Immature natural killer cell (primary cell): Measurements from ENCODE around the gene PLA2G4B. TPM values are rescaled to one million over a fixed set of nuclear protein-coding genes. Genes with fewer than 3 reads are reported as not detected.

Source experiments
- DNase-seq, 3 donors: peaks; one replicate each; pipeline ENCODE4 v3.0.0; 2022; ENCODE audit warnings: mixed read lengths in 1 of 3
- H3K27ac Mint-ChIP-seq, 6 donors: one replicate each; pipeline ENCODE4 v1.8.0; 2020; ENCODE audit warnings: mixed read lengths in 6 of 6, mild to moderate bottlenecking in 5 of 6, inconsistent platforms in 4 of 6, moderate library complexity in 3 of 6
- H3K27me3 Mint-ChIP-seq, 3 donors: one replicate each; pipeline ENCODE4 v1.8.0; 2020 to 2021; ENCODE audit warnings: low read depth in 3 of 3, mild to moderate bottlenecking in 3 of 3, mixed read lengths in 3 of 3, moderate library complexity in 3 of 3, inconsistent platforms in 1 of 3
- H3K36me3 Mint-ChIP-seq, 3 donors: one replicate each; pipeline ENCODE4 v1.8.0; 2020; ENCODE audit warnings: mixed read lengths in 3 of 3, inconsistent platforms in 2 of 3, mild to moderate bottlenecking in 2 of 3
- H3K4me1 Mint-ChIP-seq, 2 donors: one replicate each; pipeline ENCODE4 v1.8.0; 2020; ENCODE audit warnings: inconsistent platforms in 2 of 2, mild to moderate bottlenecking in 2 of 2, mixed read lengths in 2 of 2, moderate library complexity in 1 of 2
- H3K4me3 Mint-ChIP-seq, 5 donors: one replicate each; pipeline ENCODE4 v1.8.0; 2020; ENCODE audit warnings: mild to moderate bottlenecking in 5 of 5, mixed read lengths in 5 of 5, inconsistent platforms in 3 of 5, moderate library complexity in 3 of 5
- H3K9me3 Mint-ChIP-seq, 6 donors: one replicate each; pipeline ENCODE4 v1.8.0; 2020; ENCODE audit warnings: mild to moderate bottlenecking in 6 of 6, mixed read lengths in 6 of 6, inconsistent platforms in 4 of 6, moderate library complexity in 3 of 6
- polyA plus RNA-seq, 3 donors: library from polyadenylated mRNA; unstranded; fragments of 300-500 nt; fragmentation: Illumina TruSeq; gene quantifications; one replicate each; pipeline ENCODE4 v1.2.3, GENCODE V29; 2021

Gene PLA2G4B
- polyA plus RNA-seq, 3 donors from 2014 or later, result 1.1 to 2.7 TPM; not detected in 1

GRCh38 chr15:41801185-41801584 lies 37.5 kb upstream of the PLA2G4B start:
- DNase-seq, result no peak
- Mint-ChIP-seq H3K27me3 (peaks cover 0 to 3% (median 0%) of the 10 kb centered on the region in 3 donors), H3K4me1 (peaks cover 7 to 17% of the 10 kb centered on the region in 2 donors), H3K27ac (no peak overlapping the region), H3K36me3 (peaks cover 0 to 13% (median 11%) of the 10 kb centered on the region in 3 donors), H3K4me3 (no peak overlapping the region), H3K9me3 (no peaks in the 10 kb centered on the region)

DNA sequence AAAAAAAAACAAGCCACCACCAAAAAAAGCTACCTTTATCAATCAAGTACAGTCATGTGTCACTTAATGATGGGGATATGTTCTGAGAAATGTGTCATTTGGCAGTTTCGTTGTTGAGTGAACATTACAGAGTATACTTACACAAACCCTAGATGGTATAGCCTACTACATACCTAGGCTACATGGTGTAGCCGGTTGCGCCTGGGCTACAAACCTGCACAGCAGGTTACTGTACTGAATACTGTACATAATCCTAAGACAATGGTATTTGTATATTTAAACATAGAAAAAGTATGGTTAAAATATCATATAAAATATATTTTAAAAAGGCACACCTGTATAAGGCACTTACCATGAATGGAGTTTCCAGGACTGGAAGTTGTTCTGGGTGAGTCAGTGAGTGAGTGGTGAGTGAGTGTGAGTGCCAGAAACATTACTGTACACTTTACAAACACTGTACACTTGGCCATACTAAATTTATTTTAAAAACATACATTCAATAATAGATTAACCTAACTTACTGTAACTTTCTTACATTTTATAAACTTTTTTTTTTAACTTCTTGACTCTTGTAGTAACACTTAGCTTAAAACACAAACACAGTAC lies 36.7 kb upstream of the PLA2G4B start:
- no peak overlapping the region for H3K4me3 Mint-ChIP-seq

GRCh38 chr15:41804361-41804760 lies 34.3 kb upstream of the PLA2G4B start:
- no peak overlapping the region for H3K27ac Mint-ChIP-seq
- H3K9me3 Mint-ChIP-seq, result no peaks in the 10 kb centered on the region
- H3K4me3 Mint-ChIP-seq, result no peak overlapping the region
- H3K27me3 Mint-ChIP-seq, result peaks cover 0 to 6% (median 0%) of the 10 kb centered on the region in 3 donors
- peaks cover 0 to 13% (median 11%) of the 10 kb centered on the region in 3 donors for H3K36me3 Mint-ChIP-seq
- no peak for DNase-seq
- peaks cover 5 to 8% of the 10 kb centered on the region in 2 donors for H3K4me1 Mint-ChIP-seq

More for the DNA sequence above, 36.7 kb upstream of the PLA2G4B start:
- peaks cover 0 to 3% (median 0%) of the 10 kb centered on the region in 3 donors for H3K27me3 Mint-ChIP-seq
- H3K4me1 Mint-ChIP-seq, result peaks cover 5 to 11% of the 10 kb centered on the region in 2 donors
- H3K9me3 Mint-ChIP-seq, result no peaks in the 10 kb centered on the region
- H3K27ac Mint-ChIP-seq, result no peak overlapping the region
- DNase-seq, result no peak
- peaks cover 0 to 13% (median 11%) of the 10 kb centered on the region in 3 donors for H3K36me3 Mint-ChIP-seq

- H3K27ac Mint-ChIP-seq, result peak overlapping the region in 2 of 6 donors; percentile 18 to 42
- DNase-seq, result no peak
- H3K4me1 Mint-ChIP-seq, result peaks cover 5 to 8% of the 10 kb centered on the region in 2 donors
- H3K27me3 Mint-ChIP-seq, result peaks cover 0 to 6% (median 0%) of the 10 kb centered on the region in 3 donors
- H3K9me3 Mint-ChIP-seq, result no peaks in the 10 kb centered on the region
- no peak overlapping the region for H3K4me3 Mint-ChIP-seq
- H3K36me3 Mint-ChIP-seq, result peaks cover 0 to 10% (median 7%) of the 10 kb centered on the region in 3 donors
Measured at GRCh38 chr15:41804916-41805666, 33.6 kb upstream of the PLA2G4B start.

DNA sequence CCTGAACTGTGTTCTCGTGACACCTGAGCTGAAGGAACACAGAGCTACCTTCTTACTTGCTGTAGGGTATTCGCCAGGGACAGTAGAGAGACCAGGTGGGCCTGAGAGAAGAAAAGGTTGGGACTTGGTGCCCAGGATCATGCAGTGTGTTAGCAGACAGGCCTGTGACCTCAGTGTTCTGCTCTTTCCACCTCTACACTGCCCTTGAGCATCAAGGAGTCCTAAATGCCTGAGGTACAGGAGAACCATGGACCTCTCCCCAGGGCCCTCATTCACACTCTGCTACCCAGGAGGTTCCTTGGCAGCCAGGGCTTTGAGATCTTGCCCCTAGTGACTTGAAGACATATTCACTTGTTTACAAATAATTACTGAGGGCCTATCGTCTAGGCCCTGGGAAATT lies 32.9 kb upstream of the PLA2G4B start:
- Mint-ChIP-seq H3K27me3 (peaks cover 0 to 3% (median 0%) of the 10 kb centered on the region in 3 donors), H3K4me3 (no peak overlapping the region), H3K4me1 (peaks cover 5 to 8% of the 10 kb centered on the region in 2 donors), H3K9me3 (no peaks in the 10 kb centered on the region), H3K36me3 (peaks cover 0 to 4% (median 3%) of the 10 kb centered on the region in 3 donors), H3K27ac (no peak overlapping the region)
- no peak for DNase-seq

DNA sequence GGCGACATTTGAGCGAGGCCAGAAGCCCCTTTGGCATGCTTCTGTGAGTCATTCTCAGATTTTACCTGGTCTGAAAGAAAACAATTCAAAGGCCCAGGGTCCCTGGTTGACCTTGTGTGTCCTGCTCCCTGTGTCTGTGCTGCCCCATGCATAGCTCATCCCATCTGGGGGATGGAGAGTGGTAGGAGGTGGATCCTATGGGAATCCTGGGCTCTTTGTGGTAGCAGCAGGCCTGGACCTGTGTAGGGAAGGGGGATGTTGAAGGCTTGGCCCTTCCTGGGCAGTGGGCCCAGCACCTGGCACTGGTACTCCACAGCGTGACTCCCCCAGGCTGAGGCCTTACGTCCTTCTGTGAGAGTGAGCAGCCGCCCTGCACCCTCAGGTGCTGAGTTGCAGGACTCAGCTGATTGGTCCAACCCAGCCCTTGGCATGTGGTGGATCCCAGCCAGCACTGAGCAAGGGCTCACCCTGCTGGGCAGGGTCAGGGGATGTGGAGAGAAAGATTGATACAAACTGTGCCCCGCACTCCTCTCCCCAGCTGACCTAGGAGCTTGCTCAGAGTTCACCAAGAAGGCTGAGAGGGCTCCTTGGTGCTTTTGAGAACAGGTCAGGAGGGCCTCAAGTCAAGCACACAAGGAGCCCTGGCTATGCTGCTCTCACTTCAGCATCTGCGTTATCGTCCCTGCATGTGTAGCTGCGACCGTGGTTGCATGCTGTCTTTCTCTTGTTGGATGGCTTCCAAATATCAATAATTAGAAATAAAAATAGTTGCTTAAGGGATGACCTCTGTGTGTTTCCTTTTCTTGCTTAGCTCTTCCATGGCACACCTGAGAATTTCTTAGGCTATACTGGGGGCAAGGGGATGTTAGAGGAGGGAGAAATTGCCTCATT lies 32.1 kb upstream of the PLA2G4B start:
- Mint-ChIP-seq H3K27ac (no peak overlapping the region), H3K4me3 (no peak overlapping the region), H3K36me3 (peaks cover 0 to 3% (median 0%) of the 10 kb centered on the region in 3 donors), H3K27me3 (peaks cover 0 to 3% (median 0%) of the 10 kb centered on the region in 3 donors), H3K9me3 (no peaks in the 10 kb centered on the region), H3K4me1 (peaks cover 8 to 13% of the 10 kb centered on the region in 2 donors)
- no peak for DNase-seq

- H3K4me1 Mint-ChIP-seq, result peaks cover 11 to 15% of the 10 kb centered on the region in 2 donors
- peaks cover 0 to 3% (median 2%) of the 10 kb centered on the region in 3 donors for H3K27me3 Mint-ChIP-seq
- no peak overlapping the region for H3K4me3 Mint-ChIP-seq
- peak overlapping the region in 1 of 6 donors; percentile 85 for H3K27ac Mint-ChIP-seq
- peaks cover 5 to 11% (median 6%) of the 10 kb centered on the region in 3 donors for H3K36me3 Mint-ChIP-seq
- no peak for DNase-seq
- no peaks in the 10 kb centered on the region for H3K9me3 Mint-ChIP-seq
Measured at GRCh38 chr15:41809121-41809520, 29.5 kb upstream of the PLA2G4B start.

DNA sequence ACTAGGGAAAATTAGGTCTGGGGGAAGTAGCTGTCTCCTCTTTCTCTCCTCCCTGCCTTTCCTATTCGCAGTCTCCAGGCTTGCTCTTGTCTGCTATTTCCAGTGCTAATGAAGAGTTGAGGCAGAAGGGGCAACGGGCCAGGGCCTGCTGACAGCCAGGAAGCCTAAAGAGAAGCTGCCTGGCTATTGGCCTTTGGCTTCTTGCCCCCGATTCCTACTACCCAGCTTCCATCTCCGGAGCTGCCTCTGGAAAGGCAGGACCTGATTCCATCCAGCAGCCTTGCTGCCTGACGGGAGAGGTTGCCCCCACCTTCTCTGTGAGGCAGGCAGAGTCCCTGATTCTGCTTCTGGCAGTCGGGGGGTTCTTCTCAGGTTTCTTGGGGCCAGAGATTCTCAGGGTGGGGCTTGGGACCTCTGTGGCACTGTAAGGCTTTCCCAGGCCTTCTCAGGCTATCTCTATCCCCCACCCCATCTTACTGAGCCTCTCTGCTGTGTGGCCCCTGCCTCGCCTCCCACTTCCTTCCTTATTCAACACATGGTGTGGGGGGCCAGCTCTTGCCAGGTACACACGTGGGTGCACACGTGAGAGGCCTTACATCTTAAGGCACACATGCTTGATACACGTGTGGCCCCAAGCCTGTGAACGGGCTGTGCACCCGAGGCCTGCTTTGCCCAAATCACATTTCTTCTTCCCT lies 29.0 kb upstream of the PLA2G4B start:
- Mint-ChIP-seq H3K27ac (peak overlapping the region in 1 of 6 donors; percentile 11), H3K4me1 (peaks cover 8 to 13% of the 10 kb centered on the region in 2 donors), H3K27me3 (peaks cover 0 to 3% (median 2%) of the 10 kb centered on the region in 3 donors), H3K9me3 (no peaks in the 10 kb centered on the region), H3K4me3 (no peak overlapping the region), H3K36me3 (peaks cover 5 to 12% (median 10%) of the 10 kb centered on the region in 3 donors)
- DNase-seq, result no peak

DNA sequence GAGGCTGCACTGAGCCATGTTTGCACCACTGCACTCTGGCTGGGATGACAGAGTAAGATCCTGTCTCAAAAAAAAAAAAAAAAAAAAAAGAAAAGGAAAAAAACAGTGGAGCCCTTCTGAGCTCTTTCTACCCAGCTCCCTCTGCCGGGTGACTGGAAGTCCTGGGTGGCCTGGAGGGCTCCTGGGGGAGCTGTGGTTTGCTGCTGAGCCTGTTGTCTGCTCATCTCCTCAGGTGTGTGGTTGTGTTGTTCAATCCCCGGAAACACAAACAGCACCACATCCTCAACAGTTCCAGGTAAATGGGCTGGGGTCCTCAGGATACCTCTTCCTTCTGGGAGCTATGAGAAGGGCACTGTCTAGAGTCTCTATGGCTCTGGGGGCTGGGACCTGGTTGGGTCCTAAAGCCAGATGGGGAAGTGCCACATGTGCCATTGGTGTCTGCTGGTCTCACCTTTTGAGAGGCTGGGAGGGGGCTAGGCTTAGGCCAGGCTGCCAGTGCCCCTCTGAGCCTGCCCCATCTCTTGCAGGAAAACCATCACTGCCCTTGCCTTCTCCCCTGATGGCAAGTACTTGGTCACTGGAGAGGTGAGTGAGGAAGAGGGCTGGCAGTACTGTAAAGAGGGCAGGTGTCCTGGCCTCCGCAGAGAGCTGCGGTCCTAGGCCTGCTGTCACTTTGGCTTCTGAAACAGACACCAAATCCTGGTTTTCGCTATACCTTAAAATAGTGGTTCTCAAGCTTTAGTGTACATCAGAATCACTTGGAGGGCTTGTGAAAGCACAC lies 27.8 kb upstream of the PLA2G4B start:
- H3K4me1 Mint-ChIP-seq, result peaks cover 6 to 8% of the 10 kb centered on the region in 2 donors
- no peak for DNase-seq
- H3K4me3 Mint-ChIP-seq, result no peak overlapping the region
- H3K27ac Mint-ChIP-seq, result no peak overlapping the region
- peaks cover 0 to 3% (median 2%) of the 10 kb centered on the region in 3 donors for H3K27me3 Mint-ChIP-seq
- H3K36me3 Mint-ChIP-seq, result peaks cover 12 to 19% (median 15%) of the 10 kb centered on the region in 3 donors
- H3K9me3 Mint-ChIP-seq, result no peaks in the 10 kb centered on the region

- DNase-seq, result peak; percentile 69 to 73 (median 71)
- Mint-ChIP-seq H3K9me3 (no peaks in the 10 kb centered on the region), H3K4me3 (no peak overlapping the region), H3K27me3 (peaks cover 0 to 3% (median 2%) of the 10 kb centered on the region in 3 donors), H3K36me3 (peaks cover 16 to 24% (median 16%) of the 10 kb centered on the region in 3 donors), H3K27ac (peak overlapping the region in 1 of 6 donors; percentile 71), H3K4me1 (peaks cover 6 to 8% of the 10 kb centered on the region in 2 donors)
Measured at GRCh38 chr15:41811432-41812195, 27.0 kb upstream of the PLA2G4B start.

GRCh38 chr15:41812820-41813375 lies 25.7 kb upstream of the PLA2G4B start:
- DNase-seq, result no peak
- Mint-ChIP-seq H3K36me3 (peaks cover 16 to 35% (median 16%) of the 10 kb centered on the region in 3 donors), H3K27ac (no peak overlapping the region), H3K4me3 (no peak overlapping the region), H3K9me3 (no peaks in the 10 kb centered on the region), H3K27me3 (peaks cover 0 to 3% (median 2%) of the 10 kb centered on the region in 3 donors), H3K4me1 (peaks cover 6 to 8% of the 10 kb centered on the region in 2 donors)
